Immature natural killer cell (primary cell): ENCODE data around the gene ELL2. TPM values are rescaled to one million over a fixed set of nuclear protein-coding genes. Genes with fewer than 3 reads are reported as not detected.

ENCODE experiments used
- DNase-seq, 3 donors: peaks; one replicate each; pipeline ENCODE4 v3.0.0; 2022; ENCODE audit warnings: mixed read lengths in 1 of 3
- H3K27ac Mint-ChIP-seq, 6 donors: one replicate each; pipeline ENCODE4 v1.8.0; 2020; ENCODE audit warnings: mixed read lengths in 6 of 6, mild to moderate bottlenecking in 5 of 6, inconsistent platforms in 4 of 6, moderate library complexity in 3 of 6
- H3K27me3 Mint-ChIP-seq, 3 donors: one replicate each; pipeline ENCODE4 v1.8.0; 2020 to 2021; ENCODE audit warnings: low read depth in 3 of 3, mild to moderate bottlenecking in 3 of 3, mixed read lengths in 3 of 3, moderate library complexity in 3 of 3, inconsistent platforms in 1 of 3
- H3K36me3 Mint-ChIP-seq, 3 donors: one replicate each; pipeline ENCODE4 v1.8.0; 2020; ENCODE audit warnings: mixed read lengths in 3 of 3, inconsistent platforms in 2 of 3, mild to moderate bottlenecking in 2 of 3
- H3K4me1 Mint-ChIP-seq, 2 donors: one replicate each; pipeline ENCODE4 v1.8.0; 2020; ENCODE audit warnings: inconsistent platforms in 2 of 2, mild to moderate bottlenecking in 2 of 2, mixed read lengths in 2 of 2, moderate library complexity in 1 of 2
- H3K4me3 Mint-ChIP-seq, 5 donors: one replicate each; pipeline ENCODE4 v1.8.0; 2020; ENCODE audit warnings: mild to moderate bottlenecking in 5 of 5, mixed read lengths in 5 of 5, inconsistent platforms in 3 of 5, moderate library complexity in 3 of 5
- H3K9me3 Mint-ChIP-seq, 6 donors: one replicate each; pipeline ENCODE4 v1.8.0; 2020; ENCODE audit warnings: mild to moderate bottlenecking in 6 of 6, mixed read lengths in 6 of 6, inconsistent platforms in 4 of 6, moderate library complexity in 3 of 6
- polyA plus RNA-seq, 3 donors: library from polyadenylated mRNA; unstranded; fragments of 300-500 nt; fragmentation: Illumina TruSeq; gene quantifications; one replicate each; pipeline ENCODE4 v1.2.3, GENCODE V29; 2021

Gene ELL2
- polyA plus RNA-seq, 3 donors from 2014 or later, result 2.7 to 5.4 (median 5.2) TPM

DNA sequence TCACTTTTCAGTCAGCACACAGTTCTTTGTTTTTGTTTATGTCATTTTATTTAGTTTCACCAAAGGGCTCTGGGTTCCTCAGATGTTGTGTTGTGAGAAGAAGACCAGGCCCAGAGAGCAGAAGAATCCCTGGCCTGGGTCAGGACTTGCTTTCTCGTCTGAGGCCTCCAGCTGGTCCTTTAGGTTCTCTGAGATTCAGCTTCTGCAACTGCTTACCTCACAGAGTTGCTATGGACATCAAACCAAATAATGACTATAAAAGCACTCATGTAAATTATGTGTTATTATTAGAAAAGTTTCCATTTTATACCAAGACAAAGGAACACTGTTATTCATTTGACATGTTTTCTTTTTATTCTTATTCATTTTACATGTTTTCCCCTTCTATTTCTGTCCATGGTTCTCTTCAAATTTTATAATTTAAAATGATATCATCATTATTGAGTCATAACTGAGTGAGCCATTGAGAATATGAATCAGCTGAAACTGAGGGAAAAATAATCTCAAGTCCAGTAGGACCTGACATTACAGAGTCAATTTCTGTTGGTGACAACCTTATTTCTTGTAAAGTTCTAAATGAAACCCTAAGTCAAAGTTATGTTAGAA, 95.1 kb downstream of the ELL2 start:
- H3K4me1 Mint-ChIP-seq, result peaks cover 28 to 32% of the 10 kb centered on the region in 2 donors

DNA sequence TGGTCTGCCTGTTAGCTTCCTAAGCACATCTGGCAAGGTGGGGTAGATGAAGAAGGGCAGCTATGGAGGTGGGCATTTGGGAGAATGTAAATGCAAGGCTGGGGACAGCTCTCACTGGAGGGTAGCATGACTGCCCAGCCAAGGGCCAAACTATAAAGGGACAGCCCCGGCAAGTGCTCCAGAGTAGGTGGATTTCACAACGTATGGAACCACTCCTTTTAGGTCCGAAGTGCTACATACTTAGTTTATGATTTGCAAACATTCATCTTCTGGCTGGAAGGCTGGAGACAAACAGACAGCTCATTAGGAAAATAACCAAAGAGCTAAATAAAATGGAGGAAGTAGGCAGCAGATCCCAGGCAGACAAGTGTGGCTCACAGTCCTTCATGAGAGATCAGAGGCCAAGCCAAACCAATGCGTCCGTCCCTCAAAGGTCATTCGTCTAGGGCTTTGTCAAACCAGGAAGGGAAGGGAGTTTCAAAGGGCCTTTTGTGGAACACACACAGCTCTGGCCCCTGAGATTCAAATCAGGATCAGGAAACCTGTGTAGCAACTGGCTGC, 96.6 kb downstream of the ELL2 start:
- Mint-ChIP-seq H3K36me3 (peaks cover 0 to 4% (median 3%) of the 10 kb centered on the region in 3 donors), H3K9me3 (no peaks in the 10 kb centered on the region), H3K27me3 (peaks cover 11 to 19% (median 17%) of the 10 kb centered on the region in 3 donors), H3K4me1 (peaks cover 18 to 27% of the 10 kb centered on the region in 2 donors), H3K27ac (no peak overlapping the region), H3K4me3 (no peak overlapping the region)
- no peak for DNase-seq

More for the DNA sequence above, 95.1 kb downstream of the ELL2 start:
- DNase-seq, result no peak
- H3K4me3 Mint-ChIP-seq, result no peak overlapping the region
- H3K27me3 Mint-ChIP-seq, result peaks cover 6 to 19% (median 16%) of the 10 kb centered on the region in 3 donors
- no peak overlapping the region for H3K27ac Mint-ChIP-seq
- peaks cover 0 to 4% (median 3%) of the 10 kb centered on the region in 3 donors for H3K36me3 Mint-ChIP-seq
- H3K9me3 Mint-ChIP-seq, result no peaks in the 10 kb centered on the region

GRCh38 chr5:95864456-95864855, 97.2 kb downstream of the ELL2 start:
- DNase-seq, result no peak
- no peak overlapping the region for H3K4me3 Mint-ChIP-seq
- H3K4me1 Mint-ChIP-seq, result peaks cover 13 to 21% of the 10 kb centered on the region in 2 donors
- H3K36me3 Mint-ChIP-seq, result peaks cover 0 to 4% (median 3%) of the 10 kb centered on the region in 3 donors
- no peaks in the 10 kb centered on the region for H3K9me3 Mint-ChIP-seq
- no peak overlapping the region for H3K27ac Mint-ChIP-seq
- H3K27me3 Mint-ChIP-seq, result peaks cover 11 to 19% (median 18%) of the 10 kb centered on the region in 3 donors

- Mint-ChIP-seq H3K4me3 (no peak overlapping the region), H3K9me3 (no peaks in the 10 kb centered on the region), H3K4me1 (peaks cover 10 to 19% of the 10 kb centered on the region in 2 donors), H3K27me3 (peaks cover 14 to 17% (median 15%) of the 10 kb centered on the region in 3 donors), H3K36me3 (peaks cover 0 to 4% (median 3%) of the 10 kb centered on the region in 3 donors), H3K27ac (no peak overlapping the region)
- DNase-seq, result no peak
These were observed 98.3 kb downstream of the ELL2 start for GRCh38 chr5:95863383-95863757.

DNA sequence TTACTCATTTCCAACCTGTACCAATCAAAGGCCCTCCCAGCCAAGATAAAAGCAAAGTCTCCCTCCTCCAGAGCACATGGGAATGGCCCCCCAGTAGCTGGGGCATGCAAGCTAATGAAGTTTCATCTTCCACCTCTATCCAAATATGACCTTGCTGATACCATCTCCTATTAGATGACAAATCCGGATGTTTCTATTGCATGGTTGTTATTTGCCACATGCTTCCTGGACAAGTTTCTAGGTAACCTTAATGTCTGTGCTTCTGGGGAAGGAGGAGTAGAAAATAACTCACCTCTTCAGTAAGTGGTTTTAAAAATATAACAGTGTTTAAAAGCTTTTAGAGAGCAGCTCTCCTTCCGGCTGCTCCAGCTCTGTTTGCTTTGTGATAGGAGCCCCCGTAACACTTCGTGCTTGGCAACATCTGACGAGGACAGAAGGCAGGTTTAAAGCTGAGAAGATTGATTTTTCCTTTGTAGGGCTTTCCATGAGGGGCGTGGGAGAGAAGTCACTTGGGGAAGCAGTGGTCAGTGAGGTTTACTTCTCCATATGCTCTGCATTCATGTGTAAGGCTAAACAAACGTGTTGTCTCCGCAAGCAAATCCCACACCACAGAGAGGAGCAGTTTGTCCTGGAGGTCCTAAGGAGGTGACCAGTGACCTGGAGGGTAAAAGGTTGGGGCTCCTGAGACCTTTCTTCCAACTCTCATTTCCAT, 98.8 kb downstream of the ELL2 start:
- peaks cover 0 to 4% (median 0%) of the 10 kb centered on the region in 3 donors for H3K36me3 Mint-ChIP-seq
- no peaks in the 10 kb centered on the region for H3K9me3 Mint-ChIP-seq
- H3K27ac Mint-ChIP-seq, result no peak overlapping the region
- no peak for DNase-seq
- H3K27me3 Mint-ChIP-seq, result peaks cover 10 to 16% (median 15%) of the 10 kb centered on the region in 3 donors
- no peak overlapping the region for H3K4me3 Mint-ChIP-seq
- H3K4me1 Mint-ChIP-seq, result peaks cover 8 to 19% of the 10 kb centered on the region in 2 donors

GRCh38 chr5:95861864-95862561, 99.6 kb downstream of the ELL2 start:
- H3K27me3 Mint-ChIP-seq, result peaks cover 8 to 16% (median 15%) of the 10 kb centered on the region in 3 donors
- H3K4me1 Mint-ChIP-seq, result peaks cover 8 to 19% of the 10 kb centered on the region in 2 donors
- no peak overlapping the region for H3K4me3 Mint-ChIP-seq
- DNase-seq, result no peak
- H3K9me3 Mint-ChIP-seq, result no peaks in the 10 kb centered on the region
- H3K36me3 Mint-ChIP-seq, result peaks cover 0 to 4% (median 0%) of the 10 kb centered on the region in 3 donors
- H3K27ac Mint-ChIP-seq, result peak overlapping the region in 1 of 6 donors; percentile 70

GRCh38 chr5:95861221-95861863, 100.3 kb downstream of the ELL2 start:
- no peak for DNase-seq
- Mint-ChIP-seq H3K4me3 (peak overlapping the region in 1 of 5 donors; percentile 11), H3K27ac (peak overlapping the region in 3 of 6 donors; percentile 25 to 70 (median 26)), H3K4me1 (peaks cover 8 to 19% of the 10 kb centered on the region in 2 donors), H3K27me3 (peaks cover 8 to 16% (median 15%) of the 10 kb centered on the region in 3 donors), H3K36me3 (peaks cover 0 to 4% (median 0%) of the 10 kb centered on the region in 3 donors), H3K9me3 (no peaks in the 10 kb centered on the region)

DNA sequence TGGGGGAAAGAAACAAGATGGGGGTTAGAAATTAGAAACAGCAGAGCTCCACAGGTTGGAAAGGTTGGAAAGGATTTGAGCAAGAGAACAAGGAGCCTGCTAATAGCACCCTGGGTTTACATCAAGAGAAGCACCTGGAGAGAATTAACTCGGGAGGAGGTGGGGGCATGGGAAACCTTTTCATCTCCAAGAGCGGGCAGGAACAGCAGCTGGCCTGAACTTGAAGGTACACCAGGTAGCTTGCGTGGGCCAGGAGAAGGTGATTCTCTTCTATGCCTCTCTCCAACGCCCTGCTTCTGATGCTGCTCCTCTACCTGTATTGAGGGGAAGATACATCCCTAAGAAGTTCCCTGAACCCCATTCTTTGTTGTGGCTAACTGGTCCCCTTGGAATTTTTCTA, 102.0 kb downstream of the ELL2 start:
- peak overlapping the region in 3 of 6 donors; percentile 6 to 77 (median 61) for H3K27ac Mint-ChIP-seq

DNA sequence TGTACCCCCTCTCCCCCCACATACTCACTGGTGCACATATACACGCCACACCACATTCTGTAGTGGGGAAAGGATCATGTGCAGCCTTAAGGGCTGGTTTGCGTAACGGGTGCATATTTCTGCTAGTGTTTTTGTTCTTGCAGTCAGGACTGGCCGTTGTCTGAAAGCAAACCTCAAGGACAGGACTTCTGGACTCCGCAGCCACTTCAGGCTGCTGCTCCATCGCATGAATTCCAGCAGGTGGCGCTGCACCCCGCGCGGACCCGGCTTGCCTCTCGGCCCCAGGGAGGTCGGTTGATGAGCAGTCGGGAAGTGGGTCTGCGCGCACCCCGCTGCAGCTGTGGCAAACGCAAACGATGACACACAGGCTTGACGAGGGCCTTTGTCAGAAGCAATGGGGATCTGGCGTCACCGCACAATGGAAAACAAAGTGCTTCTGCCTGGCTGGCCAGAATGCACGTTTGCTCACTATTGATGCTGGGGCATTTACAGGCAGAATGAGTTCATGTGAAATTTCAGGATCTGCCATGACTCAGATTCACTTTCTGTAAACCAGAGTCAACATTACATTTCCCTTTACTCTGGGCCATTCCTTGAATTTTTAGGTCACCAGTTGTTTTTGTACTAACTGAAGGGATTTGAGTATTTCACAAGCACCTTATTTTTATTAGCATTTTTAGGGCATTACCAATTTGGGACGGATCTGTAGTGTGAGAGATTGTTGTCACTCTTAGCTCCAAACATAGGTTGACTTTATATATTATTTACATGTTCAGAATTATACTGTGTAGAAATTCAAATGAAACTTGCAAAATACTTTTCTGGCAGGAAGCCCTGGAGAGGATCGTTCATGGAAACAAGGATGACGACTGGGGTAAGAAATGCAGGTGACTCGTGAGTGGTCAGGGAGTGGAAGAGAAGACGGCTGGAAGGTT, 102.7 kb downstream of the ELL2 start:
- H3K4me1 Mint-ChIP-seq, result peaks cover 8 to 19% of the 10 kb centered on the region in 2 donors
- peak overlapping the region in 5 of 6 donors; percentile 2 to 77 (median 73) for H3K27ac Mint-ChIP-seq
- peaks cover 5 to 16% (median 12%) of the 10 kb centered on the region in 3 donors for H3K27me3 Mint-ChIP-seq
- no peaks in the 10 kb centered on the region for H3K9me3 Mint-ChIP-seq
- H3K4me3 Mint-ChIP-seq, result peak overlapping the region; percentile 9 to 61 (median 46)
- peaks cover 0 to 4% (median 0%) of the 10 kb centered on the region in 3 donors for H3K36me3 Mint-ChIP-seq
- DNase-seq, result peak; percentile 84 to 88 (median 85)

More for the DNA sequence above, 102.0 kb downstream of the ELL2 start:
- no peak for DNase-seq
- Mint-ChIP-seq H3K9me3 (no peaks in the 10 kb centered on the region), H3K4me1 (peaks cover 8 to 19% of the 10 kb centered on the region in 2 donors), H3K4me3 (peak overlapping the region in 1 of 5 donors; percentile 25), H3K36me3 (peaks cover 0 to 4% (median 0%) of the 10 kb centered on the region in 3 donors), H3K27me3 (peaks cover 8 to 16% (median 15%) of the 10 kb centered on the region in 3 donors)

DNA sequence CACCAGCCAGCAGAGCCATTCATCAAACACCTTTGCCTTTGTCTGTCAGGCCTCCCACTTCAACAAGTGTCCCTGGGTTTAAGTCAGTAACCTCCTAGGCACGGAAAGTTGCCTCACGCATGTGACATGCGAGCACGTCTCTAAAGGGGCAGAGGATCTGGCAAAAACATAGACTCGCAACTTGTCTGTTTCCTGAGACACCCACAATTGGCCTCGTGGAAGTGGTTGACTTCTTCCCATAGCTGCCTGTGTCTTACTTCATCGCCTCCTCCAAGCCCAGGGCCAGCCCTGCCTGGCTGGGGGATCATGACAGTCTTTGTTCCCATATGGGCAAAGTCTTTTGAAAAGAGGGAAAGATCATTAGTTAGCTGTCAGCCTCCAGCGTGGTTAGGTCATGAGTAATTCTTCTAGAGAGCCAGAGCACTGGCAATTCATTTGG, 103.6 kb downstream of the ELL2 start:
- Mint-ChIP-seq H3K4me3 (peak overlapping the region in 1 of 5 donors; percentile 46), H3K4me1 (peaks cover 8 to 19% of the 10 kb centered on the region in 2 donors), H3K36me3 (peaks cover 0 to 4% (median 0%) of the 10 kb centered on the region in 3 donors), H3K27me3 (peaks cover 5 to 15% (median 12%) of the 10 kb centered on the region in 3 donors), H3K9me3 (no peaks in the 10 kb centered on the region), H3K27ac (peak overlapping the region in 1 of 6 donors; percentile 7)
- DNase-seq, result no peak

- Mint-ChIP-seq H3K4me3 (no peak overlapping the region), H3K27ac (no peak overlapping the region), H3K36me3 (peaks cover 0 to 4% (median 0%) of the 10 kb centered on the region in 3 donors), H3K4me1 (peaks cover 8 to 19% of the 10 kb centered on the region in 2 donors), H3K9me3 (no peaks in the 10 kb centered on the region), H3K27me3 (peaks cover 5 to 12% (median 8%) of the 10 kb centered on the region in 3 donors)
- no peak for DNase-seq
These were observed 104.3 kb downstream of the ELL2 start for GRCh38 chr5:95857185-95857945.
